GF-D8 (cell line): ENCODE results near the gene HSD17B2.
"Not testable (repeated sequence)": the region's sequence is repeated elsewhere in the genome, so short reads cannot be mapped to it uniquely, and the experiment has no call there.

Experiments used
- DNase-seq: peaks from one replicate; lab custom pipeline; 2025; lab: John Stamatoyannopoulos, UW

The HSD17B2 gene

DNA sequence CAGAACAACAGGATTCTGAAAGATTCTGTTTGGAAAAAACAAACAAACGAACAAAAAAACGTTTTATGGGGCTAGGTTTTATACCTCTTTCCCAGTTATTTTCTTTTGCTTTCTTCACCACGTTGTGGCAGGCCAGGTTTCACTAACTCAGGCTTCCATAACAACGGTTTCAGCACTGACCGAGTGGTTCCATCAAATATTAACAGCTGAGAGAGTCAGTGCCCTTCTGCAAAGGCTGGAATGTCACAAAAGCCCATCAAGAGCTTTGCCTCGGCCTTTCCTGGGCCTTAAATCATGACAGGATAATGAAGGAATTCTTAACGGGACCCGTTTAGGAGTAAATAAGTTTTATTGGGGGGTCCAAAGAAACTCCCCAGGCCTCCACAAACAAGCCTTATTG lies 100.8 kb downstream of the HSD17B2 start:
- DNase-seq, result no peak

- no peak for DNase-seq
Measured at GRCh38 chr16:82136956-82137821, 102.1 kb downstream of the HSD17B2 start.

GRCh38 chr16:82137822-82138167 lies 102.7 kb downstream of the HSD17B2 start:
- DNase-seq, result no peak

DNA sequence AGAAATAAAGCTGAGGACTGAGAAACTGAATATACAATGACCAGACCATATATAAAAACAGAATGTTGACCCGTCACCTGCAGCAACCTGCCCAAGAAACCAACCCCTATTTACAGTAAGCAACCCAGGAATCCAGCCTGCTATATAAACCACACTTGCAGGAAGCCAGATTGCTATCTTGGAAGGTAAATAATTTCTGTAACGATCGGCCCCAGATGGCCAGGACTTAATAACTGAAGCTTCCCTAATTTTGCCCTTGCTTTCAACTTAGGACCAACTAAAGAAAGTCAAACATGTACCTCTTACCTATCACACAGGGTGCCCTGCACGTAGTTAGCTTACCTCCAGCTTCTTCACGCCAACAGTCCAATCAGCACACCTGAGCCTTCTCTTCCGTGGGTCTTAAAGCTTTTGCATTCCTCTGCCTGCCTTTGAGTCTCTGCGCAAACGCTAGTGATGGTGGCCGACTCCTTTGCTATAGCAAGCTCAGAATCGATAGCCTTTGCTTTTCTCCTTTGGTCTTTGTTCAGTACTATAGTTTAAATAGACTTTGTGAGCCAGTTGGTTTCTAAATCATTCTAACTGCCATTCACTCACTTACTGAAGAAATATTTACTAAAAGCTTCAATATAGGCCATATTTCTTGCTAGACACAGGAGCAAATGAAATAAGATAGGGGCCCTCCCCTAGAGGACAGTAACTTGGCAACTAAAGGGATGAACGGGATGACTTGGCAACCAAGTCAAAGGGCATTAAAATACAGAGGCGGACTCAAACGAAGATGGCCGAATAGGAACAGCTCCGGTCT lies 103.6 kb downstream of the HSD17B2 start:
- DNase-seq, result no peak

DNA sequence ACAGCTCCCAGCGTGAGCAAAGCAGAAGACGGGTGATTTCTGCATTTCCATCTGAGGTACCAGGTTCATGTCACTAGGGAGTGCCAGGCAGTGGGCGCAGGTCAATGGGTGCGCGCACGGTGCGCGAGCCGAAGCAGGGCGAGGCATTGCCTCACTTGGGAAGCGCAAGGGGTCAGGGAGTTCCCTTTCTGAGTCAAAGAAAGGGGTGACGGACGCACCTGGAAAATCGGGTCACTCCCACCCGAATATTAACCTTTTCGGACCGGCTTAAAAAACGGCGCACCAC lies 104.2 kb downstream of the HSD17B2 start:
- not testable (repeated sequence) for DNase-seq

DNA sequence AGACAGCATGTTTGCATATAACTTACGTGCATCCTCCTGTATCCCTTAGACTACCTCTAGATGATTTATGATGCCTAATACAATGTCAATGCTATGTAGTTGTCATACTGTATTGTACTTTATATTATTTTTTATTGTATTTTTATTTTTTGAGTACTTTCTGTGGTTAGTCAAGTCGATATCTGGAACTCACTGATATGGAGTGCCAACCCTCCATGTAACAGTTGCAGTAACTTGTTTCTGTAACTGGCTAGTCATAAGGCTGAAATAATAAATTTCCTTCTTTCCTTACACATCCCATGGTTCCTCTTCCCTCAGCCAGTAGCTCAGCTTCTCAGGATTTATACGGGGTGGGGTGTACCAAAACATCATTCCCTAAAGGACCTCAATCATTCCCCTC lies 111.5 kb downstream of the HSD17B2 start:
- no peak for DNase-seq

- DNase-seq, result no peak
Measured at GRCh38 chr16:82146957-82147356, 111.9 kb downstream of the HSD17B2 start.

GRCh38 chr16:82147546-82147945 lies 112.5 kb downstream of the HSD17B2 start:
- no peak for DNase-seq
